GM06990 (cell line): ENCODE results near the gene MT1H.
"Not testable (repeated sequence)": the region's sequence is repeated elsewhere in the genome, so short reads cannot be mapped to it uniquely, and the experiment has no call there.

Experiments
- DNase-seq: peaks from one replicate; pipeline ENCODE4 v3.0.0-alpha.2; 2011; ENCODE audit not compliant: insufficient read length; ENCODE audit errors: extremely low read depth
- H3K27me3 ChIP-seq: replicated peaks from 2 replicates; pipeline ENCODE4 v1.6.0; 2011; ENCODE audit warnings: low read length; ENCODE audit not compliant: control insufficient read depth, insufficient read depth
- H3K36me3 ChIP-seq: 2 replicates; pipeline ENCODE4 v1.5.1; 2011; ENCODE audit warnings: low read length; ENCODE audit not compliant: control insufficient read depth, insufficient read depth
- H3K4me3 ChIP-seq: replicated peaks from 2 replicates; pipeline ENCODE4 v1.5.1; 2011; ENCODE audit warnings: low read depth, mild to moderate bottlenecking, control low read depth, low read length
- TF ChIP-seq, protein P1 (sequence below): IDR thresholded peaks from 2 replicates; pipeline ENCODE4 v1.5.1; 2011; ENCODE audit warnings: low read length, control low read depth, mild to moderate bottlenecking, inconsistent platforms; ENCODE audit not compliant: insufficient read depth, poor library complexity, severe bottlenecking

Gene MT1H

DNA sequence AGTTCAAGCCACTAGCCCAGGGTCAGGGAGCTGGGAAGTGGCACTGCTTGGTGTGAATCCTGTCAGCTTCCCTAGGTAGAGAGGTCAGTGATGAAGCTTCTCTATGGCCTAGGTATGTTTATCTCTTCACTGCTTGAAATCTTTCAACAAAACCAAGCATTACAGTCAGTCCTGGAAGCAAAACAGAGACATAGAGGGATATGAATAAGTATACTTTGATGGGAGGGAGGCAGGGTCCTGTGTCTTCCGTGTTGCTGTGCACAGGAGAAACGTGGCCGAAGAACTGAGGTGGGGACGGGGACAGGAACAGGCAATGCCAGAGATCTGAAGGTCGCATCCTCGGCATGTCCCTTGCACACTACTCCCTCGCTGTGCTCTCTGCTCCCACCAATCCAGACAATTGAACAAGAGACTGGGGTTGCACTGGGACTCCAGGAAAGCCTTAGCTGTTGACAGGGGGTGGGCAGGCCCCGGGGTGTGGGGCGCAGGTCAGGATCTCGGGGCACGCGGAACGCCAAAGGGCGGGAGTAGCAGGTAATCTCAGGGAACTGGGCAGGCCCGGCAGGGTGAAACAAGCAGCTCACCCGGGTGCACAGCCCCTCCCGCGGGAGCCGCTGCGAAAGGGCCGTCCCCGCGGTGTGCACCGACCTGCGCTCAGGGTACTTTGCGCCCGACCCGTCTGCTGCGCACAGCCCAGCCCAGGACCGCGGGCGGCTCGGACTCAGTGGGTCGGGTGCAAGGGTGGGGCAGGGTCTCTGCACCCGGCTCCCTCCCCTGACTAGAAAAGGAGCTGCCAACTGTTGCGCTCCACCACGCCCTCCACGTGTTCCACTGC is at the start of gene MT1H:
Gene MT1H (plus strand): TSS at position 810 of the 835 bp plus-strand sequence. CDS start 71 bp downstream, outside the sequence.
- H3K27me3 ChIP-seq = peaks cover 9% of the 10 kb centered on the region
- H3K36me3 ChIP-seq = no peaks in the 10 kb centered on the region
- TF ChIP-seq, protein P1, sequence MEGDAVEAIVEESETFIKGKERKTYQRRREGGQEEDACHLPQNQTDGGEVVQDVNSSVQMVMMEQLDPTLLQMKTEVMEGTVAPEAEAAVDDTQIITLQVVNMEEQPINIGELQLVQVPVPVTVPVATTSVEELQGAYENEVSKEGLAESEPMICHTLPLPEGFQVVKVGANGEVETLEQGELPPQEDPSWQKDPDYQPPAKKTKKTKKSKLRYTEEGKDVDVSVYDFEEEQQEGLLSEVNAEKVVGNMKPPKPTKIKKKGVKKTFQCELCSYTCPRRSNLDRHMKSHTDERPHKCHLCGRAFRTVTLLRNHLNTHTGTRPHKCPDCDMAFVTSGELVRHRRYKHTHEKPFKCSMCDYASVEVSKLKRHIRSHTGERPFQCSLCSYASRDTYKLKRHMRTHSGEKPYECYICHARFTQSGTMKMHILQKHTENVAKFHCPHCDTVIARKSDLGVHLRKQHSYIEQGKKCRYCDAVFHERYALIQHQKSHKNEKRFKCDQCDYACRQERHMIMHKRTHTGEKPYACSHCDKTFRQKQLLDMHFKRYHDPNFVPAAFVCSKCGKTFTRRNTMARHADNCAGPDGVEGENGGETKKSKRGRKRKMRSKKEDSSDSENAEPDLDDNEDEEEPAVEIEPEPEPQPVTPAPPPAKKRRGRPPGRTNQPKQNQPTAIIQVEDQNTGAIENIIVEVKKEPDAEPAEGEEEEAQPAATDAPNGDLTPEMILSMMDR = no peak
- DNase-seq = no peak
- no peak within 1 kb of the TSS for H3K4me3 ChIP-seq

DNA sequence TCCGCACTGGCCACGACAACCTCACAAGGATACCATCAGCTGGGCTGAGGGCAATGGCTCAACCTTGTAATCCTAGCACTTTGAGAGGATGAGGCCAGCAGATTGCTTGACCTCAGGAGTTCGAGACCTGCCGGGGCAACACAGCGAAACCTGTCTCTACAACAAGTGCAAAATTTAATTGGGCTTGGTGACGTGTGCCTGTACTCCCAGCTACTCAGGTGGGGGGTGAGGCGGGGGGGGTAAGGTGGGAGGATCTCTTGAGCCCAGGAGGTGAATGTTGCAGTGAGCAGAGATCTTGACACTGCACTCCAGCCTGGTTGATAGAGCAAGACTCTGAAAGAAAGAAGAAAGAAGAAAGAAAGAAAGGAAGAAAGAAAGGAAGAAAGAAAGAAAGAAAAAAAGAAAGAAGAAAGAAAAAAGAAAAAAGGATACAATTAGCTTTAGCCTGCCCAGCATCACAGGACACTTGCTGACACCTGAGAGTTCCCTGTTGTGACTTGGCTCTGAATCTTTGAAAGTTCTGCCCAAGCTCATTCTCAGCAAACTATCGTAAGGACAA is 49.2 kb upstream of the MT1H start:
- TF ChIP-seq, protein P1 = no peak
- DNase-seq = no peak
- Histone ChIP-seq H3K27me3 (no peaks in the 10 kb centered on the region; the same call in 1 of the 2 replicates), H3K4me3 (no peak overlapping the region), H3K36me3 (no peaks in the 10 kb centered on the region)

DNA sequence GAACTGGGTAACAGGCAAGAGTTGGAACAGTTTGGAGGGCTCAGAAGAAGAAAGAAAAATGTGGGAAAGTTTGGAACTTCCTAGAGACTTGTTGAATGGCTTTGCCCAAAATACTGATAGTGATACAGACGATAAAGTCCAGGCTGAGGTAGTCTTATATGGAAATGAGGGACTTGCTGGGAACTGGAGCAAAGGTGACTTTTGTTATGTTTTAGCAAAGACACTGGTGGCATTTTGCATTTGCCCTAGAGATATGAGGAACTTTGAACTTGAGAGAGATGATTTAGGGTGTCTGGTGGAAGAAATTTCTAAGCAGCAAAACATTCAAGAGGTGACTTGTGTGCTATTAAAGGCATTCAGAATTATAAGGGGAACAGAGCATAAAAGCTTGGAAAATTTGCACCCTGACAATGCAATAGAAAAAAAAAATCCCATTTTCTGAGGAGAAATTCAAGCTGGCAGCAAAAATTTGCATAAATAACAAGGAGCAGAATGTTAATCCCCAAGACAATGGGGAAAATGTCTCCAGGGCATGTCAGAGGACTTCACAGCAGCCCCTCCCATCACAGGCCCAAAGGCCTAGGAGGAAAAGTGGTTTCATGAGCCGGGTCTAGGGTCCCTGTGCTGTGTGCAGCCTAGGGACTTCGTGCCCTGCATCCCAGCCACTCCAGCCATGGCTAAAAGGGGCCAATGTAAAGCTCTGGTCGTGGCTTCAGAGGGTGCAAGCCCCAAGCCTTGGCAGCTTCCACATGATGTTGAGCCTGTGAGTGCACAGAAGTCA is 47.8 kb upstream of the MT1H start:
- H3K27me3 ChIP-seq, DNase-seq, H3K36me3 ChIP-seq, H3K4me3 ChIP-seq: not testable (repeated sequence)

DNA sequence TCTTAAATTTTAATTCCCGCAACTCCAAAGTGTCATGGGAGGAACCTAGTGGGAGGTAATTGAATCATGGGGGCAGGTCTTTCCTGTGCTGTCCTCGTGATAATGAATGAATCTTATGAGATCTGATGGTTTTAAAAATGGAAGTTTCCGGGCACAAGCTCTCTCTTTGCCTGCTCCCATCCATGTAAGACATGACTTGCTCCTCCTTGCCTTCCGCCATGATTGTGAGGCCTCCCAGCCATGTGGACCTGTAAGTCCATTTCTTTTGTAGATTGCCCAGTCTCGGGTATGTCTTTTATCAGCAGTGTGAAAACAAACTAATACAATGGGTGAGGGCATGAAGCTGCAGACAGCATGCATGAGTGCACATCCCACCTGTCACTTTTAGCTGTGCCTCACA is 46.4 kb upstream of the MT1H start:
- DNase-seq, H3K36me3 ChIP-seq, H3K4me3 ChIP-seq, H3K27me3 ChIP-seq: not testable (repeated sequence)

DNA sequence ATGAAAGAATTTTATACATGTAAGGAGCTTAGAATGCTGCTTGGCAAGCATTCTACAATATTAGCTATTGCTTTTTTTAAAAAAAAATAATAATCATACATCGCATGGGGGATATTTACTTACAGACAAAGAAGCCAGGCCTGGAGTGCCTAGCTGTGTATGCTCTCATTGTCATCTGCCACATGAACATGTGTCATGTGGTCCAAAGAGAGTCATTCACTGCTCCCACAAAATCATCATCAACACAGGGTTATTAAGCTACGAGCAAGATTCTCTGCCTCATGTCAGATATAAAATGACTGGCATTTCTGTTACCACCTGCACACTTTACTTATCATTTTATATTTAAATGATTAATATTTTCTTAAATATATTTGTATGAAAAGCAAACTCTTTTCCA is 46.0 kb upstream of the MT1H start:
- DNase-seq = no peak
- H3K36me3 ChIP-seq = no peaks in the 10 kb centered on the region
- no peaks in the 10 kb centered on the region; the same call in 1 of the 2 replicates for H3K27me3 ChIP-seq
- TF ChIP-seq, protein P1 = no peak
- H3K4me3 ChIP-seq = no peak overlapping the region

DNA sequence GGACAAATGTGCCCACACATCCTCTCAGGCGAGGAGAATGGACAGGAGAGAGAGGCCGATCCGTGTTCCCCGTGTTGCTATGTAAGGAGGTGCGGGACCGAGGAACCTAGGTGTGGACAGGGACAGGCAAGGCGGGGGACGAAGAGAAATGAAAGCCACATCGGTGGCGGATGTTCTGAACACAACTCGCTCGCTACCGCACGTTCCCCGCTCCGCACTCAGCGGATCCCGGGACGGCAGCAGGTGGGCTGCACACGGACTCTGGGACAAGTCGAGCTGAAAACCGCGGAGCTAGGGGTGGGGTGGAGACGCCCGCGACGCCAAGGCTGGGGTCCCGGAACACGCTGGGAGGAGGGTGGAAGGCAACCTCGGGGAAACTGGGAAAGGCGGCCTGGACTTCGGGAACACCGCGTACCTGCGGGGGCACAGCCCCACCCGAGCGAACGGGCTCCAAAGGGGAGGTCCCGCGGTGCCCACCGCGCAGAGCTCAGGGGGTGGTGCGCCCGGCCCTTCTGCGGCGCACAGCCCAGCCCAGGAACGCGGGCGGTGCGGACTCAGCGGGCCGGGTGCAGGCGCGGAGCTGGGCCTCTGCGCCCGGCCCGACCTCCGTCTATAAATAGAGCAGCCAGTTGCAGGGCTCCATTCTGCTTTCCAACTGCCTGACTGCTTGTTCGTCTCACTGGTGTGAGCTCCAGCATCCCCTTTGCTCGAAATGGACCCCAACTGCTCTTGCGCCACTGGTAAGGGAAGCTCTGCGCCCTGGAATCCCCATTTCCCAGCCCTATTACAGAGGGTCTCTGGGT is 44.3 kb upstream of the MT1H start, which contains the start of gene MT1E:
Gene MT1E (plus strand): TSS at position 642 of the 803 bp plus-strand sequence. CDS start 71 bp downstream, at position 713.
- Histone ChIP-seq H3K4me3 (peak within 1 kb of the TSS; percentile 59), H3K36me3 (no peaks in the 10 kb centered on the region), H3K27me3 (no peaks in the 10 kb centered on the region; the same call in 1 of the 2 replicates)
- TF ChIP-seq, protein P1 = no peak
- DNase-seq = no peak
